Measurements from ENCODE around the gene MCM10. TPM values are rescaled to one million over a fixed set of nuclear protein-coding genes. Genes with fewer than 3 reads are reported as not detected.

The MCM10 gene
- total and polyA plus RNA-seq, 2 of the 4 experiments (the other 2 are of a cell fraction) = 5.4 to 11.8 TPM

DNA sequence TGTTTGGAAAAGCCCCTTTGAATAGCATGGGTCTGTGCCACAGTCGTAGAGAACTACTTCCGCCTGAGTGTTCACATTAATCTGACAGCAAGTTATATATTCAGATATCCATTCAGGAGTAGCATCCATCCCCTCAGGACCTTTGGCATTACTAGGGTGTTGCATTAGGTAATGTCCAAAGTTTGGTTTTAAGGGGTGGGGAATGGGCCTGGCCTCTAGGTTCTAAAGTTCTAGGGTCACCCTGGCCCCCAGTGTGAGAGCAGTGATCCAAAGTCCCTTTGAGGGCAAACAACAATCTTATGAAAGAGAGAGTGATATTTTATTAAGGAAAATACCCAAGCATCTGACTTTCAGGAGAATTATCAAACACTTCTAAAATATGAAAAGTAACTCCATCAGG is 12.3 kb downstream of the MCM10 start:
- WGBS, 2 experiments (ENCODE audit: extremely low coverage in 2 of 2, insufficient read length in 1 of 2) = no CpG with 5 or more reads among the region's 2 CpGs
- CTCF ChIA-PET = no interaction called here
- H3K18ac ChIP-seq (ENCODE audit: low read depth, low read length) = no peak overlapping the region

More for the DNA sequence above, 12.3 kb downstream of the MCM10 start:
- no peak overlapping the region for H2BK120ac ChIP-seq (ENCODE audit: low read depth, low read length)
- no peaks in the 10 kb centered on the region for H3K4me1 ChIP-seq (ENCODE audit: control insufficient read depth, insufficient read depth, low read length)
- no peak overlapping the region for H2BK15ac ChIP-seq (ENCODE audit: low read depth, low read length)
- H3K4me3 ChIP-seq (ENCODE audit: insufficient read depth, low read depth, low read length) = no peak overlapping the region
- no peak overlapping the region for H2BK5ac ChIP-seq (ENCODE audit: low read depth, low read length, poor library complexity, severe bottlenecking)
- H3K23ac ChIP-seq (ENCODE audit: low read depth, low read length) = no peak overlapping the region
- H3K79me1 ChIP-seq (ENCODE audit: low read depth in 1 of 2, low read length in 2 of 2) = no peaks in the 10 kb centered on the region
- ATAC-seq (ENCODE audit: low read depth) = no peak
- no peak overlapping the region for H4K8ac ChIP-seq (ENCODE audit: low read depth in 2 of 2, low read length in 2 of 2)
- in situ Hi-C loops (cut with MboI; ENCODE audit: low sequenced_read_pairs) = no loop called here
- no TSS peak for BruUV-seq (replicated peaks)
- no peaks in the 10 kb centered on the region for H3K27me3 ChIP-seq (ENCODE audit: control insufficient read depth, insufficient read depth, low read length)
- H3K4ac ChIP-seq (ENCODE audit: low read depth, low read length) = no peak overlapping the region
- TF ChIP-seq POLR2A (IDR thresholded peaks at IDR 0.05; ENCODE audit: low read depth, low read length) (no peak), RAD21 (IDR thresholded peaks at IDR 0.05; ENCODE audit: low read length) (no peak), MAFK (IDR thresholded peaks at IDR 0.05; ENCODE audit: low read depth, low read length) (no peak), MAZ (IDR thresholded peaks at IDR 0.05; ENCODE audit: borderline replicate concordance, low read depth, low read length) (no peak), BHLHE40 (IDR thresholded peaks at IDR 0.05; ENCODE audit: low read depth, low read length) (no peak), CHD1 (IDR thresholded peaks at IDR 0.05; ENCODE audit: low read depth, low read length) (no peak), FOS (IDR thresholded peaks at IDR 0.05; ENCODE audit: low read depth, low read length) (no peak), RFX5 (IDR thresholded peaks at IDR 0.05; ENCODE audit: low read depth, low read length) (no peak), NFE2L2 (IDR thresholded peaks at IDR 0.05; ENCODE audit: low read depth, low read length) (no peak), MXI1 (IDR thresholded peaks at IDR 0.05; ENCODE audit: borderline replicate concordance, low read depth, low read length) (no peak), CEBPB (IDR thresholded peaks at IDR 0.05; ENCODE audit: low read depth, low read length) (no peak), SMC3 (IDR thresholded peaks at IDR 0.05; ENCODE audit: low read depth, low read length) (no peak), CTCF (conservative IDR thresholded peaks at IDR 0.05; ENCODE audit: low read depth, low read length) (no peak), RCOR1 (IDR thresholded peaks at IDR 0.05; ENCODE audit: insufficient replicate concordance, low read length) (no peak)
- TF ChIP-seq, protein P1, sequence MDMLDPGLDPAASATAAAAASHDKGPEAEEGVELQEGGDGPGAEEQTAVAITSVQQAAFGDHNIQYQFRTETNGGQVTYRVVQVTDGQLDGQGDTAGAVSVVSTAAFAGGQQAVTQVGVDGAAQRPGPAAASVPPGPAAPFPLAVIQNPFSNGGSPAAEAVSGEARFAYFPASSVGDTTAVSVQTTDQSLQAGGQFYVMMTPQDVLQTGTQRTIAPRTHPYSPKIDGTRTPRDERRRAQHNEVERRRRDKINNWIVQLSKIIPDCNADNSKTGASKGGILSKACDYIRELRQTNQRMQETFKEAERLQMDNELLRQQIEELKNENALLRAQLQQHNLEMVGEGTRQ (IDR thresholded peaks at IDR 0.05; ENCODE audit: low read depth, low read length) = no peak
- TF ChIP-seq, protein P2, sequence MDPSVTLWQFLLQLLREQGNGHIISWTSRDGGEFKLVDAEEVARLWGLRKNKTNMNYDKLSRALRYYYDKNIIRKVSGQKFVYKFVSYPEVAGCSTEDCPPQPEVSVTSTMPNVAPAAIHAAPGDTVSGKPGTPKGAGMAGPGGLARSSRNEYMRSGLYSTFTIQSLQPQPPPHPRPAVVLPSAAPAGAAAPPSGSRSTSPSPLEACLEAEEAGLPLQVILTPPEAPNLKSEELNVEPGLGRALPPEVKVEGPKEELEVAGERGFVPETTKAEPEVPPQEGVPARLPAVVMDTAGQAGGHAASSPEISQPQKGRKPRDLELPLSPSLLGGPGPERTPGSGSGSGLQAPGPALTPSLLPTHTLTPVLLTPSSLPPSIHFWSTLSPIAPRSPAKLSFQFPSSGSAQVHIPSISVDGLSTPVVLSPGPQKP (IDR thresholded peaks at IDR 0.05; ENCODE audit: borderline replicate concordance, low read depth, low read length) = no peak
- no peaks in the 10 kb centered on the region for H3K9me3 ChIP-seq (ENCODE audit: control insufficient read depth, insufficient read depth, low read length)
- H3K27ac ChIP-seq (ENCODE audit: insufficient read depth, low read length) = no peak overlapping the region
- H2AK9ac ChIP-seq (replicated peaks; ENCODE audit: low read depth, low read length, poor library complexity) = no peak overlapping the region
- no peaks in the 10 kb centered on the region for H3K9me1 ChIP-seq (ENCODE audit: insufficient read depth, low read length)
- POLR2A ChIA-PET (ENCODE audit: unreplicated experiment) = no interaction called here
- H2BK20ac ChIP-seq (ENCODE audit: low read depth, low read length) = no peak overlapping the region
- H3K36me3 ChIP-seq (ENCODE audit: control insufficient read depth, insufficient read depth, low read length) = peaks cover 6% of the 10 kb centered on the region
- no peak overlapping the region for H3K4me2 ChIP-seq (ENCODE audit: low read depth, low read length)
- no peak overlapping the region for H2AFZ ChIP-seq (replicated peaks; ENCODE audit: low read length, poor library complexity)
- H2AK5ac ChIP-seq (ENCODE audit: low read depth, low read length) = no peak overlapping the region
- no peak for DNase-seq
- no peak overlapping the region for H4K91ac ChIP-seq (ENCODE audit: insufficient read depth, low read depth, low read length)
- H4K5ac ChIP-seq (ENCODE audit: low read depth, low read length) = no peak overlapping the region
- no peak overlapping the region for H3K9ac ChIP-seq (ENCODE audit: low read depth, low read length)
- intact Hi-C loops (cut with micrococcal nuclease) = no loop called here
- H4K20me1 ChIP-seq (ENCODE audit: insufficient read depth, low read length) = no peaks in the 10 kb centered on the region; the same call in 1 of the 2 replicates
- no peak overlapping the region for H3K14ac ChIP-seq (replicated peaks; ENCODE audit: low read depth, low read length)
- no peak overlapping the region for H3K56ac ChIP-seq (ENCODE audit: extremely low read depth, insufficient read depth, low read length)
- dilution Hi-C loops (cut with HindIII; ENCODE audit: low sequenced_read_pairs, unreplicated experiment) = no loop called here

Data from IMR-90 (cell line).